DMS53 treated with DMSO at 0.1 percent for 48 hours (cell line): Measurements from ENCODE around the gene OR4F6.

Experiments used
- DNase-seq: peaks from one replicate; lab custom pipeline; 2025; ENCODE audit not compliant: unreplicated experiment; lab: John Stamatoyannopoulos, UW

OR4F6 gene

DNA sequence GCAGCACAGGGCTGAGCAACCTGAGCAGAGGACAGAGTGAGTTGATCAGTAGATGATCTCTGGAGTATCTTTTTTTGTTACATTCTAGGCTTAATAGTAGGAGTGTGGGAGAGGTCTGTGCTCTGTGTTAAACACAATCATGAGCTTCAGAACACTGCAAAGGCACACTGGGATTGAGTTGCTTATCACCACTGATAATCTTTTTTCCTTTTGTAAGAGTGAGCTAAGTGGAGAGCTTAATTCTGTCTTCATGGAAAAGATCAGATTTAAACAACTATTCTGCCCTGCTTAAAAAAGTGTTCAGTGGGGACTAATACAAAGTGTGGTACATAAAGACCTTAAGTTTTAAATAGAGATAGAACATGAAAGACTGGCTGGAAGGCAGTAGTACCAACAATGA, 1.1 kb downstream of the OR4F6 start:
- DNase-seq: no peak

- DNase-seq: no peak
These were observed 1.6 kb downstream of the OR4F6 start for GRCh38 chr15:101804941-101805340.

DNA sequence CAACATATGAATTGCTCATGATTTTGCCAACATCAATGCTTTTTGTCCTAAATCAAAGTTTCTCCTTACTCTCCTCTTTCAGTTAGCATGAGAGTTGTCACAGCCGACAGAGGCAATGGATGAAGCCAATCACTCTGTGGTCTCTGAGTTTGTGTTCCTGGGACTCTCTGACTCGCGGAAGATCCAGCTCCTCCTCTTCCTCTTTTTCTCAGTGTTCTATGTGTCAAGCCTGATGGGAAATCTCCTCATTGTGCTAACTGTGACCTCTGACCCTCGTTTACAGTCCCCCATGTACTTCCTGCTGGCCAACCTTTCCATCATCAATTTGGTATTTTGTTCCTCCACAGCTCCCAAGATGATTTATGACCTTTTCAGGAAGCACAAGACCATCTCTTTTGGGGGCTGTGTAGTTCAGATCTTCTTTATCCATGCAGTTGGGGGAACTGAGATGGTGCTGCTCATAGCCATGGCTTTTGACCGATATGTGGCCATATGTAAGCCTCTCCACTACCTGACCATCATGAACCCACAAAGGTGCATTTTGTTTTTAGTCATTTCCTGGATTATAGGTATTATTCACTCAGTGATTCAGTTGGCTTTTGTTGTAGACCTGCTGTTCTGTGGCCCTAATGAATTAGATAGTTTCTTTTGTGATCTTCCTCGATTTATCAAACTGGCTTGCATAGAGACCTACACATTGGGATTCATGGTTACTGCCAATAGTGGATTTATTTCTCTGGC, 2.5 kb downstream of the OR4F6 start:
- DNase-seq: no peak

GRCh38 chr15:101807345-101807945, 4.1 kb downstream of the OR4F6 start:
- DNase-seq: no peak

DNA sequence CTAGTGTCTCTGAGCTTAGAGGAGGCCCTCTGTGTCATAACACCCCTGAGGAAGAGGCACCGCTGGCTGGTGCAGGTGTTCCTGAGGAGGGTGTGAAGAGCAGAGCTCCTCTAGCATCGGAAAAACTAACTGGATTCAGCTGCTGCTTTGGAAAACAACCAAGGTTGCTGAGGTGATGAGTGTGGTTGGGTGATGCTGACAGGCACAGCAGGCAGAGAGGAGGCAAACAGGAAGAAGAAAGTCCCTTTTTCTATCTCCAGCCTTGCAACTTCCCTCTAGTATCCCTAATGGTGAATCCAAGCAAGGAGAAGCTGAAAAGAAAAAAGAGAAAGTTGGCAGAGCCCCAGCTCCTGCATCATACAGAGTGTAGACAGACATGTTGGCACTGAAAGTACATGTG, 4.9 kb downstream of the OR4F6 start:
- no peak for DNase-seq

- DNase-seq: no peak
These were observed 7.1 kb downstream of the OR4F6 start for GRCh38 chr15:101810456-101810855.

GRCh38 chr15:101810876-101811275, 7.6 kb downstream of the OR4F6 start:
- DNase-seq: no peak

DNA sequence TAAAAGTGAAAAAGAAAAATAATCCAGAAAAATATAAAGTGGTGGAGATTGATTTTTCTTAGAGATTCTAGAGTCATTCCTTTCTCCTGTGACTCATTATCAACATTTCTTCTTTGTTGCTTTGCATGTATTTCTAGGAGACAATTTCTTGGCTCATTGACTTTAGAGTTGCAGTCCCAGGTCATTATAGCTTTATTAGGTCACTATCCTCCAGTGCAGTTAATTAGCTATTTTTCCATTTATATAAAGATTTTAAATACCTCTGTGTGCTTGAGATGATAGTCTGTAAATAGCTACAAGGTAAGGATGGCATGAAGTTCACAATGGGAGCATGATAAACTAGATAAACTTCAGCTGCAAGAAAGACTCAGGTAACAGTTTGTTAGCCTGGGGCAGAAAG, 8.6 kb downstream of the OR4F6 start, which contains the start of gene OR4F15:
TSS of gene OR4F15 (plus strand) at position 301 of the 400 bp plus-strand sequence. CDS start 5,985 bp downstream, outside the sequence.
- DNase-seq: no peak

DNA sequence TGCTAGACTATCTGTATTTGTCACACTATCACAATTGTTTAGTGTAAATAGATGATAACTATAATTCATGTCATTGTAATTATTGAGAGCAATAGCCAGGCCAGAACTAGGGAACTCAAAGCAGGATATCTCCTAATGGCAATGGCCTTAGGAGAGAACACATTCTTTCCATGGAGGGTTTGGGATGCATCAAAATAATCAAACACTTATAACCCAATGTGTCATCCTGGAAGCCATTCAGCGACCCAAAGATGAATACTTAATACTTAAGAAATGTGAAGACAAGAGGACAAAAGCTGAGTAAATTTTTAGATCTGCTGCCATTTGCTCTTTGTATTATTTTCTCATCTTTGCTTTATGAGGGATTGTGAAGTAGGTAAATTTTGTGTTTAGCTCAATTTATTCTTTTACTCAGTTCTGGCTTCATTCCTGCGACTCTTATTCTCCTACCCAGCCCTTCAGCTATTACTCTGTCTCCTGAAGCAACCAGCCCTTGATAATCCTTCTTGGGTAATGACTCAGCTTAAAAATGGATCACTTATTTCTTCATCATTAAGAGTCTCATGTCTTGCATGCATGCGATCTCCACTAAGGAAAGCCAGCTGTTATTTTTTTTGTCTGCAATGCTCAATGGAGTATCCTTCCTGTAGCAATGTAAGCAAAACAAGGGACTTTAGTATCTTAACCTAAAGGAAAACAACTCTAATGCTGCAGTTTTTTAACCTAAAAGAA, 10.7 kb downstream of the OR4F6 start:
- no peak for DNase-seq

DNA sequence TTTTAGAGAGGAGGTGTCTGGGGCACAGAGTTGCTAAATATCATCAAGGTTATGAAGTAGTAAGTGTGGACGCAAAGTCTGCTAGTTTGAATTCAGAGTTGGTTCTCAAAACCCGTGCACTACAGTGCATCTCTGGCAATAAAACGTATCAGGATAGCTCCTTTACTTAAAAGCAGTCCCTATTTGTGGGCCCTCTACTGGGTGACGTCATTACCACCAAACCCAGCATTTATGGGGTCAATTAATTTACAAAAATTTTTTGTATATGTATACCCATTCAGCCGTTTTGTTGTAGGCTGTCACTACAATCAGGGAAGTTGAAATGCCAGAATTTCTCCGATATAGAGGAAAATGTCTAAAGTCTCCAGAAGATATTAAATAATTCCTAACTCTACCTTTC, 17.5 kb downstream of the OR4F6 start:
- no peak for DNase-seq

DNA sequence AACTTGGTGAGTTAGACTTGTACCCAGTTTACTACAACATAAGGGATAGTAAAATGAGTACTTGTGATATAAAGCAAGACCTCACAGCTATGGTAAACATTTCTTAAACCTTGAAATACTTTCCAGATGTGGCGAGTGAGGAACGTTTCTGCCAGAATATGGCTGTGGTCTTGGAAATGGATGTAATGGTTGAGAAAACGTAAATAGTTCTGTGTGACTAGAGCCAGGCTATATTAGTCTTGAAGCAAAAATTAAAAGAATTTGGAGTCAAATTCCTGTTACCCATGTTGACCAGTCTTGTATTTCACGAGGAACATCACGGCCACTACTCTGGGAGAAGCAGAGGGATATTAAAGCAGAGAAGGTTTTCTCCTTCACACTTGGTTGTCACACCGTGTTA, 23.9 kb downstream of the OR4F6 start:
- DNase-seq: no peak

- no peak for DNase-seq
These were observed 25.5 kb downstream of the OR4F6 start for GRCh38 chr15:101828774-101829173.

DNA sequence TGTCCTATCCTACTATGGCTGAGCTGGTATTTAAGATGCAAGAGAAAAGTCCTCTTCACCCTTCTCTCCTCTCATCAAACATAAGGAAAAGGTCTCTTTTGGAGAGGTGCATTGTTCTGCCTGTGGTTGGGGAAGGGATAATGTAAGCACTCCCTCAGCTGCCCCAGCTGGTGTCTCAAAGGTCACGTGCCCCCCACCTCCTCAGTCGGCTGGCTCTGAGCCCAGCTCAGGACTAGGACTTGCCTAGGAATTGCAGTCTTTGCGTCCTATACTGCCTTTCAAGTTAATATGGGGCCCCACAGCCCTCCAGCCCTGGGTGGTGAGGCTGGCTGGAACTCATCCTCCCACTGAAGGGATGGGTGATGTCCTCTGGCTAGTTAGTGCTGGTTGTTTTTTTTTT, 38.3 kb downstream of the OR4F6 start:
- DNase-seq: no peak

DNA sequence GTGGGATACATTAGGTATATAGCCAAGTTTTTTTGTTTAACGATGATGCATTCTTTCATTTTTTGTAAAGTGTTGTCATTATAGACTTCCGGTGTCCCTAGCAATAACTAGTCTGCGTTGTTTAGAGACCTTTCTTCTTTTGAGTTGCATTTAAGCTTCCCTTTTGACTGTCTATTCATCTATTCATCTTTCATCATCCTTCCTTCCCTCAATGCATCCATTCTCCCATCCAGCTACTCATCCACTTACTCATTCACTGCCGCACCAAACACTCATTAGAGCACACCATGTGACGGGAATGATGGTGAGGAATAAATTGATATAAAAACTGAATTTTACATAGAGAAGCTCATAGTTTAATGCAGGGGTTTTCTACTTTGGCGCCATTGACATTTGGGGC, 41.6 kb downstream of the OR4F6 start:
- DNase-seq: no peak

GRCh38 chr15:101852356-101852755, 49.0 kb downstream of the OR4F6 start:
- no peak for DNase-seq
